Activated naive CD4-positive, alpha-beta T cell treated with Interleukin-2 at 50 U/mL for 16 hours (primary cell): ENCODE data around the gene NAT8L.

ENCODE experiments used
- DNase-seq: peaks from one replicate; pipeline ENCODE4 v3.0.0-alpha.2; 2020

Gene NAT8L

DNA sequence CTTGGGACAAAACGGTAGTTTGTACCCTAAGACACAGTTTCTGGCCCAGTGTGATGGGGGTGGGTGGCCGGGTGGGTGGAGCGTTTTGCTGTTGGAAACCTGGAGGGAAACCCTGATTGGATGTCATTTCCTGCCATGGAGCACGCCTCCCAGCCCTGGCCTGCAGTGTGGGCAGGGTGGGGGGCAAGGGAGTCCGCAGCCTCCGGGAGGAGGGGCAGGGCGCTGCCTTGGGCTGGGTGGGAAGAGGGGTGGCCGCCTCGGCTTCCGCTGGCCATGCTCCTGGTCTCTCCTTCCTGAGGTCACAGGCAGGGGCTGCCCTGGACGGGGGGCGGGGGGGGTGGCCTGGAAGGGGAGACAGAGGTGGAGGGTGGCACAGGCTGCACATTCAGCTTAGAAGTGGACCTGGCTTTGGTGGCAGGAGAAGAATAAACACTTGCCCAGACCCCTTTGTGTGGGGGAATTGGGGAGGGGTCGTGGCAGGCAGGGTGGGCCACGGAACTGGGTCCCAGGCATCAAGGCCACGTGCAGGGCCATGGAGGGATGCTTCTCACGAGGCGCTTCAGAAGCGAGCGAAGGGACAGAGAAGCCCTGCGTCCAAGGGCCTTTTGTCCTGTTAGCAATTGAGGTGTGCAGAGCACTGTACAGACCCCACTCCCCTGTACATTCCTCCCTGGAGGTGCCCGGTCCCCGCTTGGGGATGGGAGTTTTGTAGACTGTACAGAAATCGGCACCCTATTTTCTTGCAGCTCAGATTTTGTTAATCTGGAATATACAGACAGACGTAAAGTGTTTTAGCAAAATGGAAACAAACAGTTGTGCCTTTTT is 6.2 kb downstream of the NAT8L start:
- DNase-seq = no peak

DNA sequence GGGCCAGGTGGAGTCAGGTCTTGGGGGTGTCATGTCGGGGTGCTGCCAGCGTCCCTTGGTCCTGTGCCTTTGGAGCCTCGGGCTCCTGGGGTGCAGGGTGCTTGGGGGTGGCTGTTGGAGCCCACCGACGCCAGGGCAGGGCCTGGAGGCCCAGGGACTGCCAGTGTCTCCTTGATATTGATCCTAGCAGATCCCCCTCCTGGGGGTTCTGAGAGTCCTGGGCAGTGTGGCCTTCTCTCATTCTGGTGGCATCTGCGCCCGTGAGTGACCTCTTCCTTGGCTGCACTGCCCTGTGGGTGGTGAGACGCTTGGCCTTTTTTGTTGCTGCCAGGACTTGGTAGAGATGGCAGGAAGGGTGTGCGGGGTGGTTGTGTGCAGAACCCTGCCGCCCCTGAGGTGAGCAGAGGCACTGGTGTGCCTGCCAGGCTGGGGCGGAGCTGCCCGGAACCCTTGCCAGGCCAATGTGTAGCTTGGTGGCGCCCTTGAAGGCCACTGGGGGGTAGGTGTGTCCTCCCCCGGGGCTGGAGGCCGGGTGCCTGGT is 7.0 kb downstream of the NAT8L start:
- no peak for DNase-seq

DNA sequence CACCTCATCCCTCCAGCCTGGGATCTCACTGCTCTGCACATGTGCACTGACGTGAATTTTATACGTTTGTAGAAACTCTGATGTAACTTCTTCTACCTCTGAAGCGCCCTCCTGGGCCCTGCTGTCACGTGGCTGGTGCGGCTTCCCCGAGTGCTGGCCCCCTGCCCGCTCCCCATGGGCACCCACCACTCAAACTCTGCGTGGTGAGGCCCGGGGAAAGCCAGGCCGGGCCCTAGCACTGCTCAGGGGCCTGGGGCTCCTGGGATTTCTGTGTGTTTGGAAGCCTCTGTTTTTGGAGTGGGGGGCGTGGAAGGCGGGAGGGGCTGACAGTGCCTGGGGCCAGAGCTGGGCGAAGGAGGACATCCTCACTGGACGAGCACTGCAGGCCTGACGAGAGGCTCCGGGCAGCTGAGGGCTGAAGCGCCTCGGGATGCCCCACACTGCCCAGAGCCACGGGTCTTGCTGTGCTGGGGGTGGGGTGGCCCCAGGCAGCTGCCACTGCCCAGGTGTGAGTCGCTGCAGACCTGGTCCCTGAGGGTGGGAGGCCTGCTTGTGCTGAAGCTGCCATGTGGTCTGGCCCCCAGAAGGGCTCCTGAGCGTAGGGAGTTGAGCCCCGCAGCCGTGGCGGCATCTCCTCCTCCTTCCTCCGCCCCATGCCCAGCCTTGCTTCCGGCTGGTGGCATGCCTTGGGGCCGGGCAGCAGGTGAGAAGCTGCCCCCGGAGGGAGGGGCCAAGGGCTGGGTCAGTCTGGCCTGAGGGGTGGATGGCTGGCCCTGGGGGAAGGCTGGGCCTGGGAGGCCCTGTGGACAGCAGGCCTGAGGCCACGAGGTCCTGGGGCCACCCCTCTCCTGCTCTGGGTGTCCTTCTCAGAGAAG is 7.7 kb downstream of the NAT8L start:
- no peak for DNase-seq

DNA sequence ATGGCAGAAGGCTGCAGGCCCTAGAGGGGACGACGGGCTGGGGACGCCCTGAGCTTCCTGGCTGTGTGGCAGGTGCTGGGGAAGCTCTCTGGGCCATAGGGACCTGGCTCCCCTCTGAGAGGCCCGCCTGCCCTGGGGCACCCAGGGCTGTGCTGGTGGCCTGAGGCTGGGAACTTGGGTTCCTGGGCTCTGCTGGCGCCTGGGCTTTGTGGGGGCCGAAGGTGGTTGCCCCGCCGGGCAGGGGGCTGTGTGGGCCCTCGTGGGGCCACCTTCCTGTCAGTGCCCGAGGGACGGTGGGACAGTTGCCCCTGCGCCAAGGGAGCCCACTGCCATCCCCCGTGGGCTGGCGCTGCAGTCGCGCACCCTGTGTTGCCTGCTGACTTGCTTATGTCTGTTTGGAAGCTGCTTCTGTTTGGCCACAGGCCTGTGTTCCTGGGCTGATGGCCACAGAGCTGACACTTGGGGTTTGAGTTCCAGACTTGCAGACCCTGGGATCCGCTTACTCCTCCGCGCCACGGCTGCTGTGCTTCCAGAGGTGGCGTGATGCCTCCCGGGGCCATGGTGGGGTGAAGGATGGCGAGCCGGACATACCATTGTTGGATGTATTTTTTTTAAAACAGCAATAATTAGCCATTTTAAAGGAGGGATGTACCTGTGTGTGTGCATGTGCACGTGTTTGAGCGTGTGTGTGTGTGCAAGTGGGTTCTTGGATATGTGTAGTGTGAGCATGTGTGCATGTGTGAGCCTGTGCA is 8.5 kb downstream of the NAT8L start:
- no peak for DNase-seq

DNA sequence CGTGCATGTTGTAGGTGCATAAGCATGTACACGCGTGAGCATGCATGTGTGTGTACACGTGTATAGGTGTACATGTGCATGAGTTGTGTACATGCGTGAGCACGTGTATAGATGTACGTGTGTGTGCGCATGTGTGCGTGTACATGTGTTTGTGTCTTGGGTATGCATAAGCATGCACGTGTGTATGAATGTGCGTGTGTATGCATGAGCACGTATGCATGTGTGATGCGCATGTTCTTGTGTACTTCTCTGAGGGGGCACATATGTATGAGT is 9.0 kb downstream of the NAT8L start:
- DNase-seq = no peak

DNA sequence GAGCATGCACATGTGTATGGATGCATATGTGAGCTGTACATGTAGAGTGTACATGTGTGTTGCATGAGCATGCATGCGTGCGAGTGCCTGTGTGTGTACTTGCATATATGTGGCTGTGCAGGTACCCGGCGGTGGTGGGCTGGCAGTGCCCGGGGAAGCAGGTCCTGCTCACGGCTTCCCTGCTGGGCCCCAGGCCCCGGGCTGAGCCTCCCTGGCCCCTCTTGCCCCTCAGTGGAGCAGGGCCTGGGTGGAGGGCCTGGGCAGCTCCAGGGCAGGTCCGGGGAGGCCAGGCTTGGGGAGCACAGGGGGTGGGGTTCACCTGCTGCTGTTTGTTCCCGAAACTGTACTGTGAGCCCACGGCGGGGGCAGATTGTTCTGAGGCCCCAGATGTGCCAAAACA is 9.4 kb downstream of the NAT8L start:
- DNase-seq = no peak

DNA sequence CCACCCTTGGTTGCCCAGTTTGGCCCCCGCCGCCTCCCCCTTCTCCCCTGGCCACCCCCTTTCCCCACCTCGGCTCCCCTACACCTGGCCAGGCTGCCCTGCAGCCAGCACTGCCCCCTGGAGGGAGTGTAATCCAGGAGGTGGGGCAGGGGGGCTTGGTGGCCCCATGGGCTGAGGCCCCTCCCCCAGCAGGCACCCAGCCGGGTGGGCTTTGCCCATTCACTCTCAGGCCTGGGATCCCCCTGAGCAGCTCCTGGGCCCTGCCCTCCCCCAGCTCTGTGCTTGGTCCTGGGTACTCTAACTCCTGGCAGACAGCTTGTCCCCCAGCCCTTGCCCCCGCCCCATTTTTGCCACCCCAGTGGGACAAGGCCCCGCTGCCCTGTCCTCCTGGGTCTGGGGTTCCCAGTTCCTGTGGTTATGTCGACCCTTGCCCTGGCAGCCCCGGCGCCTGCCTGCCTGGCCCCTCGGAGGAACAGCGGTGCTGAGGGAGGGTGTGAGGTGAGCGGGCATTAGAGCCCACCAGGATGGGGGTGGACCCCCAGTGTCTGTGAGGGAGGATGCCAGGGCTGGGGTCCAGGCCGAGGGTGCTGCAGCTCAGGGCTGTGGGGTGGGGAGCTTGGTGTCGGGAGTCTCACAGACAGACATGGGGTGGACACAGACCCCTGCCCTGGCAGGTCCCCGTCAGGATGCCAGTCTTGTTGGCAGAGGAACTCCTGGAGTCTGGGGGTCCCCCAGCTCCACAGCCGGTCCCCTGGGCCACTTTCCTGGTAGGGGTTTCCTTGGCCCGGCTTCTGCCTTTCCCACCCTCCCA is 10.2 kb downstream of the NAT8L start:
- no peak for DNase-seq

DNA sequence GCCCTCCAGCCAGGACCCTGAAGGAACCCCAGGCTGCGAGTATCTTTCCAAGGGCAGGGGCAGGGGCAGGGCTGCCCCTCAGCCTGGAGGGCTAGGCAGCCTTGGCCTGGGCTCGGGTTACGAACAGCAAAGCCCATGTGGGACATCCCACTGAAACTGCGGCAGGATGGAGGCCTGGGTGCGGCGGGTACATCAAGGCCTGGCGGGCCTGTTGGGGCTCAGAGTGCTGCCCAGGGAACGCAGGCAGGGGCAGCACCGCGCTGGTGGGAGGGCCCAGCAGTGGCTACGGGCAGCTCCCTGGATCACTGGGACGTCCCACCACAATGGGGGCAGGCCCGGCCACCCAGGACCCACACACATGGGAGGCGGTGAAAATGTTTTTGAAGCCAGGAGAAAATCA is 10.9 kb downstream of the NAT8L start:
- DNase-seq = no peak

DNA sequence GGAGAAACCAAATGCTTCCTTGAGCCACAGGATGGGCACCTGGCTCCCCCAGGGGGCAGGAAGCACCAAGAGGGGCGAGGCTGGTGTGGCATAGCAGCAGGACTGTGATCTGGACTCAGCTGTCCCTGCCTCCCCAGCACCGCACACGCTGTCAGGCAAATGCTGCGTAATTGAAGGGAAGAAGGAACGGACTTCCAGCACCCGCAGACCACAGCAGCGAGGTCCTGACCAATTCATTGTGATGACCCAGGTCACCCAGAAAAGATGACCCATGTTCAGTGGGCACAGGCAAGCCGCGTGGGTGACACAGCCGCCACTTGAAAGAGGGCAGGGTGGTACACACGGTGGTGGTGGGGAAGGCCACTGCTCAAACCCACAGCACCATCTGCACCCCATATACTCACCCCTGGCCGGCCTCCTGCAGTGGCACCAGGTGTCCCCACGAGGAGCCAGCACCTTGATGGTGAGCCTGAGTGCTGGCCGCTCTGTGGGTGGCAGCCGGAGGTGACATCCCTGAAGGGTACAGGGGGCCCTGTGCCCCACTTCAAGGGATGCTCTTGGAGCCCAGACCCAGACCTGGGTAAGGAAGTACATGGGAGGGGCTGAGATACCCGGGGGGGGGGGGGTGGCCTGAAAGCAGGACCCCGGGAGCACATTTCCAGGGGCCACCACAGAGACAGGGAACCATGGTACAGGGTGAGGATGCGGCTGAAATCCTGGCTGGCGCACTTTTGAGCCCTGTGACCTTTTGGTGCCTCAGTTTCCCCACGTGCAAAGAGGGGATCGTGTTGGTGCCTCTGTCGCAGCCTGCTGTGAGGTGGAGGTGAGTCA is 11.5 kb downstream of the NAT8L start:
- DNase-seq = no peak

DNA sequence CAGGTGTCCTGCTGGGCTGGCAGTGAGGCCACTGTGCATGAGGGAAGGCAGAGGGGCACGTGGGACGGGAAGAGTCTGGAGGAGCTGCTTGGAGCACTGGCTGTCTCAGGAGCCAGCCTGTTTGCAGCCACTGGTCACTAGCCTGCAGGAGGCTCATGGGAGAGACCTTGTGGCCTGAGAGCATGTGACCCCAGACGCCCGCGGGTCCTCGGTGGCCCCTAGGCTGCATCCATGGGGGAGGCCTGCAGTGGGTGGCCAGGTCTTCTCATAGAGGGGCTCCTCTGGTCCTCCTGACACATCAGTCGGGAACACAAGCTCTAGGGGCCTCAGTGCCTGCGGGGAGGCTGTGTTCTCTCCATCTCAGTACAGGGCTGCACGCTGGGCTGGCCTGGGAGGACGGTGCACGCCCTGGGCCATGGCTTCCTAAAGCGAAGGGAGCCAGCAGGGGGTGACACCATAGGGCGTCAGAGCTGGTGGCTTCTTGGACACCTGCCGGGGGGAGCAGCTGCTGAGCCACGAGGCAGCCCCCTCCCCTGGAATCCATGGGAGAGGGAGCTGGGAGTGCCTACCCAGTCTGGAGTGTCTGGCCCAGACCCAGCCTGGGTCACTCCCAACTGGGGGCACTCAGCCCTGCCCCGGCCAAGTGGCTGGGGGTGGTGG is 12.3 kb downstream of the NAT8L start:
- DNase-seq = no peak

DNA sequence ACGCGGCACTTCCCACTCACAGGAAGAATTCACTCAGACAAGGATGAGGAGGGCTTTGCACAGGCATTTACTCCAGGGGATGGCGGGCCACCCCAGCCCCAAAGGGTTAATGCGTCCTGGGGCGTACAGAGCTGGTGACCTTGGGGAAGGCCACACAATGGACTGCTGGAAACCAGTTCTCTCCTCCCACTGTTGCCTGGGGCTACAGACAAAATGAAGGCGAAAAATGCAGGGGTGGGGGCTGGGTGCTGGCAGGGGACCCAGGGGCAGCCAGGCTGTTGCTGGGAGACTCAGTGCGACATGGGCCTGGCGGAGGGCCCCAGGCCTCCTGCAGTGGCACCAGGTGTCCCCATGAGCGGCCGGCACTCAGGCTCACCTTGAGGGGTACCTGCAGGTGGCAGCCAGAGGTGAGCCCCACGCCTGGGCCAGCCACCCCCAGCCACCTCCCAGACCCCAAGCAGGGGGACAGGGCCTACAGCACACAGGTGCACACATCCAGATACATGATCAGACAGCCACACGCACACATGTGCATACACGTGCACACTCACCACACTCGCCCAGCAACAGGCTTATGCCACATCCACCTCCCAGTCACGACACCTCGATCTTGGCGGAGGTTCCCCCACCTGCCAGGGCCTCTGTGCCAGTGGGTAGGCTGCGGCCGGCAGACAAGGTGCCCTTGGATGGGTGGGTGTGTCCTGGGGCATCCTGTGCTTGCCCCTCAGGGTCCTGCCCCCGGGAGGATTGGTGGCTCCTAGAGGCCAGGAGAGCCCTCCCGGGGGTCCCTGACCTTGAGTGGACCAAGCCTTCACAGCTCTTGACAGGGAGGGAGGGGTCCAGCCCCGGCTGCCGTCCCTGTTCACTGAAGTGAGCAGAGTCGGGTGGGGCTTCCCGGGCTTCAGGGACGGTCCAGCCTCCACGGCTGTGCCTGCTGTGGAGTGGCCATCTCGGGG is 13.1 kb downstream of the NAT8L start:
- no peak for DNase-seq

DNA sequence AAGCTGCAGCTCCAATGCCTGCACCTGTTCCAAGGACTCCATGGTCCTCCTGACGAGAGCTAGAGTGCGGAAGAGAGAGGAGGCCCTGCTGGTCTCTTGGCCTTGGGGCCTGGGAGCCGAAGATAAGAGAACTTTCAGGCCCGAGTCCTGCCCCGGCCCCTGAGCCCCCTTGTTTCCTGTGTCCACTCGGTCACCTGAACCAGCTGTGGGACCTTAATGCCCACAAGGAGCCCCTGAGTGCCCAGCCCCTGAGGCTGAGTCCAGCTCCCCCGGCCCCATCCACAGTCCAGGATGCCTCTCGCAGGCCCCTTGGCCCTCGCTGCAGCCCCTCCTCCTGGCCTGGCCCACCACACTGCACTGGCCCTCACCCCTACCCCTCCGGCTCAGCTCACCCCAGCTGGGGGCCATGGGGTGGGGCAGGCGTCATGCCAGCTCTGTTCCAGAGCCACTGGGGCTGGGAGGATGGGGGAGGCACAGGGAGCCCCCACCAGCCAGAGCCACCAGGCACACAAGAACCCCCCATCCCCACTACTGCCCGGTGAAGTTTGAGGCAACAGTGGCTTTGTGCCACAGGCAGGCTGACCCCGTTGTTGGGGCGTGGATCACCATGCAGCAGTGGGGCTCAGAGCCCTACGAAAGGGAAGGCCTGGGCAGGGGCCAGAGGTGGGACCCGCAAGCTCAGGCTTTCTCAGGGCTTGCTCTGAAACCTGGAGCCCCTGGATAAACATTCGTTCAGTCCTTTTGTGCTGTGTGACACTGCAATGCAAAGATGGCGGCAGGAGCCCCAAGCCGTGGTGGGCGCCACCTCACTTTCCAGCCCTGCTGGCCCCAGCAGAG is 14.1 kb downstream of the NAT8L start:
- no peak for DNase-seq

DNA sequence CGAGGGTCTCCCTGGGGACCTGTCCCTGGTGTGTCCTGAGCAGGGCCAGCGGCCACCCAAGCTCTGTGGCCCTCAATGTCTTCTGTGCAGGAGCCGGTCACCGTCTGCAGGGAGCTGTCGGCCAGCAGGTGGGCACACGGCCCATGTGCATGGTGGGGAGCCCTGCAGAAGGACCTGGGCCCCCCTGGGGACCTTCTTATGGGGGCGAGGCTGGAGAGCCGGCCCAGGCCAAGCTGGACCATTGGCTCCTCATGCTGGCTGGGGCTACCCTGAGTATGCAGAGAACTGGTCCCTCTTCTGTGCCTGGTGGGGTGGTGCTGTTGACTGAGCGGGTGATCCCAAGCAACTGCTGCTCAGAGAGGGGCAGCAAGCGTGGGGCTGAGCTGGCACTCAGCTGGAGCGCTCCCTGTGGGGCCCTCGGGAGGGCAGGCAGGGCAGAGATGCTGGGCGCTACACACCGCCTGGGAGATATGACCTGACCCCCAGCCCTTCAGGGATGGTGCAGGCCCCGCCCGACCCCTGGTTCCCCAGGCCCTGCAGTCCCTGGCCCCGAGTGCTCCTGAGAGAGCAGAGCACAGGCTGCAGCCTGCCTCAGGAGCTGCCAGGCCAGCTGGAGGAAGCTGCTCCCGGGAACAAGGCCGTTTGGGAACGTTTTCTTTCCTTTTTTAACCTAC is 14.8 kb downstream of the NAT8L start:
- DNase-seq = no peak

DNA sequence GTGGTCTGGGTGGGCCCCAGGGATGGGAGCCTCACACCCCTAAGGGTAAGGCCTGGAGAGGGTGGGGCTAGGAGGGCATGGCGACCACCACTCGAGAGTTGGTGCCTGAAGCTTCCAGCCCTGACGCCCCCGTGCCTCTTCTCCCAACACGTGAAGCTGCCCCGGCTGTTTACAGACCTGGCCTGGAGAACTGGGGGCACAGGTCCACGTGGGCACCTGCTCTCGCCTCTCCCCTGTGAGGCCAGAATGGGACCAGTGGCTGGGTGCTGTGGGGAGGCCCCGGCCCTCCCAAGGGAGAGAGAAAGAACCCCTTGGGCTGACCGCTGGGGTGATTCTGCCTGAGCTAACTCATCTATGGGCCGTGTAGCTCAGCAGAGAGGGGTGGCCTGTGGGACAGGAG is 15.5 kb downstream of the NAT8L start:
- no peak for DNase-seq

DNA sequence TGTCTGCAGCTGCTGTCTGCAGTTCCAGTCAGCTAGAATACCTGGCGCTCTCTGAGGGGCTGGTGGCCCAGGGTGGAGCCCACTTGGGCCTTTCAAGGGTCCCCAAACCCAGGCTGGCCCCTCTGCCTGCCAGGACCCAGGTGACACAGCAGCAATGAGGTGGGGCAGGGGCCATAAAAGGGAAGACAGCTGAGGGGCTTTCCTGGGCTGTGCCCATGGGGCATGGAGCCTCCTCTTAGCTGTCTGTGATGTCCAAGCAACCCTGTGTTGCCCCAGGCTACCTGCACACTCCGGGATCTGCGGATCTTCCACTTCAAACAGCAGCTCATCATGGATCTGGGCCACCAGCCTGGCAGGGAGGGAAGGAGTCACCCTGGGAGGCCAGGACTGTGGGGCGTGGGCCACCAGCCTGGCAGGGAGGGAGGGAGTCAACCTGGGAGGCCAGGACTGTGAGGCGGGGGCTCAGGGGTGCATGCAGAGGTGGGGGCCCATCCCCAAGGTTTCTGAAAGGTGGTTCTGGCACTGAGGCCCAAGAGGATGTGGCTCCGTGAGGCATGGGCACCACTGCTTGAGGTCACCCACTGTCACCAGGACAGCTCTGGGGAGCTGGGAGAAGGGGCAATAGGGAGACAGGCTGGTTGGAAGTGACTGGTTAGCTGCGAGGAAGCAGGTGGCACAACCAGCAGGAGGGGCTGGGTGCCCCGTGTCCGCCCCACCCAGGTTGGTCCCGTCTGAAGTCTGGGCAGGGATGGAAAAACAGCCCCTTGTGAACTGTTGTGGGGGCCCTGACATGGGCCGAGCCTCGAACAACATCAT is 16.3 kb downstream of the NAT8L start:
- DNase-seq = no peak

DNA sequence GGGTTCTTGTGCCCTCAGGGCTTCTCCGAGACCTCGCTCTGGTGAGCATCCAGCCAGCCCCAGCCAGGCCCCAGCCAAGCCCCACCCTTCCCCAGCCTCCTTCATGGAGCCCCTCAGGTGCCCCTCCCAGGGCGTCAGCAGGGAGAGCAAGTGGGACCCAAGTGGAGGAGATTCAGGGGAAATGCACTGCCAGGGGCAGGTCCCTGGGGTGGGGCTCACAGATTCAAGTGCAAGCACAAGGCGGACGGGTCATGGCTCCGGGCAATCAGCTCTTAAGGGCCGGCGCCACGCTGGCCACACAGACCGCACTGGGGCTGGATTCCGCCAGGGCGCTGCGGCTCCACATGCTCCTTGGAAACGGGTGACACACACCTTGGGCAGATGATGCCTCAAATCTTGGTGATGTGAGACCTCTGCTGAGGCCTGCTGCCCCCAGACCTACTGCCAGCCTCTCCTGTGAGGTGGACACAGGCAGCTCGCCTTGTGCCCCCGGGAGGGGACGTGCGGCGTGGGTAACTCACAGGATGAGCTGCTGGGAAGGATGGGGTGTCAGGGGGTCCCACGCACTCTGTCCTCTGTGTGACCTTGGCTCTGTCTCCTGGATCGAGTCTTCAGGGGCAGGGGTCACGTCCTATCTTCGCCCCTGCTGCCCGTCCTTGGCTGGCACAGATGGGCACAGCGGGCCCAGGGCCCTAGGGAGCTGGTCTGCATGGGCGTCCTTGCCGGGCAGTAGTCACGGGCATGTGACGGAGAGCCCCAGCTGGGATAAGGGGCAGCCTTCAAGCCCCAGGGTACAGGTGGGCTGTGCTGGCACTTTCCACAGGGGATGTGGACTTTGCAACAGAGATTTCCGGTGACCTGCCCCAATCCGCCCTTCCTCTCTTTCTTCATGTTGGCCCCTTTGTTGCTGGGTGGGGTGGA is 17.1 kb downstream of the NAT8L start:
- DNase-seq = peak; percentile 1
